Peyer's patch (tissue), 4 donors: ENCODE results near the gene SCAMP1. TPM values are rescaled to one million over a fixed set of nuclear protein-coding genes. Genes with fewer than 3 reads are reported as not detected.

ENCODE experiments used
- DNase-seq, 3 donors: peaks; one replicate each; pipeline ENCODE4 v3.0.0-alpha.2; 2017 to 2019
- H3K27ac ChIP-seq, 4 donors: fragments of 200-600 bp; sonication (generic); one replicate each; pipeline ENCODE4 v1.5.1; 2016 to 2019
- H3K27me3 ChIP-seq, 2 donors: fragments of 200-600 bp; sonication (generic); one replicate each; pipeline ENCODE4 v1.5.1; 2019
- H3K36me3 ChIP-seq, 3 donors: fragments of 200-600 bp; sonication (generic); one replicate each; pipeline ENCODE4 v1.5.1; 2016 to 2019
- H3K4me1 ChIP-seq, 4 donors: fragments of 200-600 bp; sonication (generic); one replicate each; pipeline ENCODE4 v1.5.1; 2016 to 2019
- H3K4me3 ChIP-seq, 4 donors: fragments of 200-600 bp; sonication (generic); 1 replicate in 3 of 4; 2 replicates in 1 of 4; pipeline ENCODE4 v1.5.1; 2016 to 2019; ENCODE audit warnings: mild to moderate bottlenecking in 1 of 4
- H3K9me3 ChIP-seq, 4 donors: fragments of 200-600 bp; sonication (generic); one replicate each; pipeline ENCODE4 v1.5.1; 2016 to 2019; ENCODE audit warnings: mild to moderate bottlenecking in 1 of 4
- CTCF ChIP-seq, 6 experiments: fragments of 450-650 bp in 4 of 6; fragments of 200-600 bp in 2 of 6; sonication (generic) in 1 of 6; IDR thresholded peaks; one replicate each; pipeline ENCODE4 v1.5.1; 2017 to 2019; ENCODE audit warnings: antibody characterized with exemption in 6 of 6, mild to moderate bottlenecking in 3 of 6, moderate library complexity in 1 of 6
- POLR2A ChIP-seq, 2 donors: fragments of 450-650 bp; IDR thresholded peaks; one replicate each; pipeline ENCODE4 v1.5.1; 2017; ENCODE audit warnings: antibody characterized with exemption in 2 of 2, mild to moderate bottlenecking in 2 of 2, moderate library complexity in 2 of 2
- total RNA-seq, 4 donors: library from RNA; depleted of rRNA; stranded (reverse); fragments of >200 nt; gene quantifications; one replicate each; pipeline ENCODE4 v1.1.0, GENCODE V29; 2016

SCAMP1 gene
- total RNA-seq, 4 donors from 2014 or later, result 10.6 to 17.3 (median 11.5) TPM

- Histone ChIP-seq H3K27me3 (no peaks in the 10 kb centered on the region), H3K27ac (no peak overlapping the region), H3K36me3 (no peaks in the 10 kb centered on the region), H3K9me3 (no peaks in the 10 kb centered on the region), H3K4me1 (no peaks in the 10 kb centered on the region), H3K4me3 (no peak overlapping the region)
- TF ChIP-seq POLR2A (IDR thresholded peaks at IDR 0.05), result no peak
- no peak for TF ChIP-seq CTCF (IDR thresholded peaks at IDR 0.05)
- DNase-seq, result no peak
These were observed 38.7 kb downstream of the SCAMP1 start for GRCh38 chr5:78399116-78399515.

- Histone ChIP-seq H3K4me1 (no peaks in the 10 kb centered on the region), H3K27ac (no peak overlapping the region), H3K27me3 (no peaks in the 10 kb centered on the region), H3K4me3 (no peak overlapping the region), H3K36me3 (no peaks in the 10 kb centered on the region), H3K9me3 (no peaks in the 10 kb centered on the region)
- no peak for TF ChIP-seq CTCF (IDR thresholded peaks at IDR 0.05)
- no peak for TF ChIP-seq POLR2A (IDR thresholded peaks at IDR 0.05)
- DNase-seq, result no peak
These were observed 44.4 kb downstream of the SCAMP1 start for GRCh38 chr5:78404682-78405293.

- no peak for DNase-seq
- no peaks in the 10 kb centered on the region for H3K9me3 ChIP-seq
- H3K27ac ChIP-seq, result no peak overlapping the region
- H3K36me3 ChIP-seq, result no peaks in the 10 kb centered on the region
- H3K27me3 ChIP-seq, result no peaks in the 10 kb centered on the region
- H3K4me1 ChIP-seq, result no peaks in the 10 kb centered on the region
- no peak for TF ChIP-seq CTCF (IDR thresholded peaks at IDR 0.05)
- no peak for TF ChIP-seq POLR2A (IDR thresholded peaks at IDR 0.05)
- H3K4me3 ChIP-seq, result no peak overlapping the region
These were observed 45.7 kb downstream of the SCAMP1 start for GRCh38 chr5:78405829-78406750.

- no peak for TF ChIP-seq POLR2A (IDR thresholded peaks at IDR 0.05)
- DNase-seq, result no peak
- Histone ChIP-seq H3K36me3 (no peaks in the 10 kb centered on the region), H3K9me3 (no peaks in the 10 kb centered on the region), H3K4me3 (no peak overlapping the region), H3K27ac (no peak overlapping the region), H3K27me3 (no peaks in the 10 kb centered on the region), H3K4me1 (no peaks in the 10 kb centered on the region)
These were observed 47.0 kb downstream of the SCAMP1 start for GRCh38 chr5:78407458-78407857.

- Histone ChIP-seq H3K4me1 (no peaks in the 10 kb centered on the region), H3K9me3 (no peaks in the 10 kb centered on the region), H3K27me3 (no peaks in the 10 kb centered on the region), H3K4me3 (no peak overlapping the region), H3K27ac (no peak overlapping the region), H3K36me3 (peaks cover 0 to 5% (median 0%) of the 10 kb centered on the region in 3 donors)
- DNase-seq, result no peak
- TF ChIP-seq POLR2A (IDR thresholded peaks at IDR 0.05) (no peak), CTCF (IDR thresholded peaks at IDR 0.05) (no peak)
These were observed 51.2 kb downstream of the SCAMP1 start for GRCh38 chr5:78411586-78411985.
